ENCODE data around the gene COL5A1.

COL5A1 gene

GRCh38 chr9:134730761-134731496, 89.3 kb downstream of the COL5A1 start:
- ATAC-seq: no peak

GRCh38 chr9:134731497-134732391, 90.1 kb downstream of the COL5A1 start:
- ATAC-seq: no peak
- no peak for TF ChIP-seq BACH2 (CRISPR knock-in tag; IDR thresholded peaks at IDR 0.05; ENCODE audit: borderline replicate concordance)

More at GRCh38 chr9:134730761-134731496, 89.3 kb downstream of the COL5A1 start:
- no peak for TF ChIP-seq ZNF565 (CRISPR knock-in tag; conservative IDR thresholded peaks at IDR 0.05; ENCODE audit: low read depth)
- TF ChIP-seq ZFP3 (CRISPR knock-in tag; IDR thresholded peaks at IDR 0.05): no peak
- TF ChIP-seq, protein P1, sequence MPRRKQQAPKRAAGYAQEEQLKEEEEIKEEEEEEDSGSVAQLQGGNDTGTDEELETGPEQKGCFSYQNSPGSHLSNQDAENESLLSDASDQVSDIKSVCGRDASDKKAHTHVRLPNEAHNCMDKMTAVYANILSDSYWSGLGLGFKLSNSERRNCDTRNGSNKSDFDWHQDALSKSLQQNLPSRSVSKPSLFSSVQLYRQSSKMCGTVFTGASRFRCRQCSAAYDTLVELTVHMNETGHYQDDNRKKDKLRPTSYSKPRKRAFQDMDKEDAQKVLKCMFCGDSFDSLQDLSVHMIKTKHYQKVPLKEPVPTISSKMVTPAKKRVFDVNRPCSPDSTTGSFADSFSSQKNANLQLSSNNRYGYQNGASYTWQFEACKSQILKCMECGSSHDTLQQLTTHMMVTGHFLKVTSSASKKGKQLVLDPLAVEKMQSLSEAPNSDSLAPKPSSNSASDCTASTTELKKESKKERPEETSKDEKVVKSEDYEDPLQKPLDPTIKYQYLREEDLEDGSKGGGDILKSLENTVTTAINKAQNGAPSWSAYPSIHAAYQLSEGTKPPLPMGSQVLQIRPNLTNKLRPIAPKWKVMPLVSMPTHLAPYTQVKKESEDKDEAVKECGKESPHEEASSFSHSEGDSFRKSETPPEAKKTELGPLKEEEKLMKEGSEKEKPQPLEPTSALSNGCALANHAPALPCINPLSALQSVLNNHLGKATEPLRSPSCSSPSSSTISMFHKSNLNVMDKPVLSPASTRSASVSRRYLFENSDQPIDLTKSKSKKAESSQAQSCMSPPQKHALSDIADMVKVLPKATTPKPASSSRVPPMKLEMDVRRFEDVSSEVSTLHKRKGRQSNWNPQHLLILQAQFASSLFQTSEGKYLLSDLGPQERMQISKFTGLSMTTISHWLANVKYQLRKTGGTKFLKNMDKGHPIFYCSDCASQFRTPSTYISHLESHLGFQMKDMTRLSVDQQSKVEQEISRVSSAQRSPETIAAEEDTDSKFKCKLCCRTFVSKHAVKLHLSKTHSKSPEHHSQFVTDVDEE (CRISPR knock-in tag; IDR thresholded peaks at IDR 0.05): no peak
- no peak for TF ChIP-seq BACH2 (CRISPR knock-in tag; IDR thresholded peaks at IDR 0.05; ENCODE audit: borderline replicate concordance)
- no peak for TF ChIP-seq ZC3H10 (CRISPR knock-in tag; IDR thresholded peaks at IDR 0.05)
- no peak for TF ChIP-seq CSDC2 (CRISPR knock-in tag; IDR thresholded peaks at IDR 0.05)
- TF ChIP-seq OSR1 (CRISPR knock-in tag; IDR thresholded peaks at IDR 0.05): no peak
- TF ChIP-seq ESRRG (CRISPR knock-in tag; IDR thresholded peaks at IDR 0.05): no peak
- no peak for TF ChIP-seq RARB (CRISPR knock-in tag; IDR thresholded peaks at IDR 0.05)
- no peak for TF ChIP-seq ZNF70 (CRISPR knock-in tag; IDR thresholded peaks at IDR 0.05)
- TF ChIP-seq ARNTL (CRISPR knock-in tag; IDR thresholded peaks at IDR 0.05; ENCODE audit: borderline replicate concordance, low read depth): no peak
- TF ChIP-seq TOX (CRISPR knock-in tag; IDR thresholded peaks at IDR 0.05; ENCODE audit: borderline replicate concordance): no peak

DNA sequence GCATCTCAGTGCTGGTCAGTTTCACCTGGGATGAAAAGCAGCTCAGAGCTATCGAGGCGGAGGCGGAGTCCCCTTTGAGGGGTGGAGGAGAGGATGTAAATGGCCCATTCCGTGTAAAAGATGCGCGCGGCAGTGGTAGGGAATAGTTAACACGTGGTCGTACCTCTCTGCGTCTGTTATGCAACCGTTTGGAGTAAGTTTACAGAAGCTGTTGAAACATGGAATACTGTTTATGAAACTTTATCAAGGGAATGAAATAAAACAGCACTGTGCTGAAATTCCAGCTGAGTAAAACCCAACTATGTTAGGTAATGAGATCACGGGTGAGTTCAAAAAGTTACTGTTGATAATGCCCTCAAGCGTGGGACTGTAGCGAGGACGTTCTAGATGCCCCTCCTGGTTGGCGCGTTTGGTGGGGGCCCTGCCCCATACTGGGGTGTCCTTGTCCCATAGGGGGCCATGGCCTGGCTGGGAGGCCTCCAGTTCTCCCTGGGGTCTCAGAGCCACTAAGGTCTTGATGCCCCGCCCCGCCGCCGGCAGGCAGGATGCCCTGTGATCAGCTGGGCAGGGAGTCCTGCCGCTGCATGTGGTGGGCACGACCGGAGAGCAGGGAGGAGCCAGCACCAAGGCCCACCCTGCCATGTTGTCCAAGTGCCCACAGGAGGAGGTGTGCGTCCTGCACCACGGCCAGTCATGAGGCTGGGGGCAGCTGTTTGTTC, 90.9 kb downstream of the COL5A1 start:
- no peak for TF ChIP-seq ZC3H10 (CRISPR knock-in tag; IDR thresholded peaks at IDR 0.05)
- TF ChIP-seq TOX (CRISPR knock-in tag; IDR thresholded peaks at IDR 0.05; ENCODE audit: borderline replicate concordance): no peak
- TF ChIP-seq ZNF70 (CRISPR knock-in tag; IDR thresholded peaks at IDR 0.05): no peak
- TF ChIP-seq RARB (CRISPR knock-in tag; IDR thresholded peaks at IDR 0.05): no peak
- no peak for TF ChIP-seq ISL1 (CRISPR knock-in tag; IDR thresholded peaks at IDR 0.05)
- no peak for TF ChIP-seq ZFP3 (CRISPR knock-in tag; IDR thresholded peaks at IDR 0.05)
- no peak for TF ChIP-seq CREB5 (CRISPR knock-in tag; IDR thresholded peaks at IDR 0.05; ENCODE audit: low read depth)
- no peak for TF ChIP-seq CSRNP3 (CRISPR knock-in tag; IDR thresholded peaks at IDR 0.05)
- TF ChIP-seq, protein P2, sequence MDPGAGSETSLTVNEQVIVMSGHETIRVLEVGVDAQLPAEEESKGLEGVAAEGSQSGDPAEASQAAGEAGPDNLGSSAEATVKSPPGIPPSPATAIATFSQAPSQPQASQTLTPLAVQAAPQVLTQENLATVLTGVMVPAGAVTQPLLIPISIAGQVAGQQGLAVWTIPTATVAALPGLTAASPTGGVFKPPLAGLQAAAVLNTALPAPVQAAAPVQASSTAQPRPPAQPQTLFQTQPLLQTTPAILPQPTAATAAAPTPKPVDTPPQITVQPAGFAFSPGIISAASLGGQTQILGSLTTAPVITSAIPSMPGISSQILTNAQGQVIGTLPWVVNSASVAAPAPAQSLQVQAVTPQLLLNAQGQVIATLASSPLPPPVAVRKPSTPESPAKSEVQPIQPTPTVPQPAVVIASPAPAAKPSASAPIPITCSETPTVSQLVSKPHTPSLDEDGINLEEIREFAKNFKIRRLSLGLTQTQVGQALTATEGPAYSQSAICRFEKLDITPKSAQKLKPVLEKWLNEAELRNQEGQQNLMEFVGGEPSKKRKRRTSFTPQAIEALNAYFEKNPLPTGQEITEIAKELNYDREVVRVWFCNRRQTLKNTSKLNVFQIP (CRISPR knock-in tag; IDR thresholded peaks at IDR 0.05; ENCODE audit: borderline replicate concordance, low read depth): no peak
- no peak for TF ChIP-seq SNAI2 (CRISPR knock-in tag; IDR thresholded peaks at IDR 0.05)
- TF ChIP-seq ZNF565 (CRISPR knock-in tag; conservative IDR thresholded peaks at IDR 0.05; ENCODE audit: low read depth): no peak
- TF ChIP-seq, protein P1 (CRISPR knock-in tag; IDR thresholded peaks at IDR 0.05): no peak
- no peak for TF ChIP-seq BACH2 (CRISPR knock-in tag; IDR thresholded peaks at IDR 0.05; ENCODE audit: borderline replicate concordance)
- no peak for TF ChIP-seq ZNF8 (CRISPR knock-in tag; IDR thresholded peaks at IDR 0.05)
- TF ChIP-seq OSR1 (CRISPR knock-in tag; IDR thresholded peaks at IDR 0.05): no peak
- no peak for TF ChIP-seq CSDC2 (CRISPR knock-in tag; IDR thresholded peaks at IDR 0.05)
- TF ChIP-seq GLIS3 (CRISPR knock-in tag; IDR thresholded peaks at IDR 0.05): no peak
- no peak for TF ChIP-seq ARNTL (CRISPR knock-in tag; IDR thresholded peaks at IDR 0.05; ENCODE audit: borderline replicate concordance, low read depth)
- TF ChIP-seq ESRRG (CRISPR knock-in tag; IDR thresholded peaks at IDR 0.05): no peak
- ATAC-seq: no peak

Data from SK-N-SH treated with all-trans-retinoic acid at 6 μM for 48 hours (cell line).